Mesenchymal stem cell (in vitro differentiated cells and primary cell): ENCODE measurements around the gene USP35.
A peak's percentile ranks its signal among the peaks of the same experiment; 100 is the strongest.

Experiments
- DNase-seq: peaks from one replicate; pipeline ENCODE4 v3.0.0-alpha.2; 2013
- H2AFZ ChIP-seq: one replicate; pipeline ENCODE4 v1.6.1; 2013; ENCODE audit warnings: low read depth, mild to moderate bottlenecking, control low read depth, inconsistent platforms, low read length, moderate library complexity
- H2AK5ac ChIP-seq: 2 replicates; pipeline ENCODE4 v1.6.1; 2013; ENCODE audit warnings: low read length, moderate library complexity, mild to moderate bottlenecking, inconsistent platforms; ENCODE audit not compliant: severe bottlenecking
- H2BK120ac ChIP-seq: one replicate; pipeline ENCODE4 v1.6.1; 2013; ENCODE audit warnings: low read depth, mild to moderate bottlenecking, inconsistent platforms, low read length, moderate library complexity
- H2BK12ac ChIP-seq, 2 experiments: one replicate each; pipeline ENCODE4 v1.6.1; 2013; ENCODE audit warnings: inconsistent platforms in 2 of 2, low read length in 2 of 2, mild to moderate bottlenecking in 2 of 2, moderate library complexity in 2 of 2, control low read depth in 1 of 2
- H2BK15ac ChIP-seq: one replicate; pipeline ENCODE4 v1.6.1; 2013; ENCODE audit warnings: mild to moderate bottlenecking, low read depth, inconsistent platforms; ENCODE audit not compliant: poor library complexity, severe bottlenecking
- H2BK5ac ChIP-seq: 2 replicates; pipeline ENCODE4 v1.6.1; 2013; ENCODE audit warnings: low read depth, mild to moderate bottlenecking, low read length, control low read depth, inconsistent platforms; ENCODE audit not compliant: poor library complexity, severe bottlenecking
- H3K14ac ChIP-seq, 2 experiments: one replicate each; pipeline ENCODE4 v1.6.1; 2013; ENCODE audit warnings: inconsistent platforms in 2 of 2, low read length in 2 of 2, control low read depth in 1 of 2, mild to moderate bottlenecking in 1 of 2, moderate library complexity in 1 of 2
- H3K18ac ChIP-seq, 2 experiments: one replicate each; pipeline ENCODE4 v1.6.1; 2013; ENCODE audit warnings: inconsistent platforms in 2 of 2, low read length in 2 of 2, control low read depth in 1 of 2, low read depth in 1 of 2, mild to moderate bottlenecking in 1 of 2
- H3K23ac ChIP-seq, 2 experiments: one replicate each; pipeline ENCODE4 v1.6.1; 2013; ENCODE audit warnings: inconsistent platforms in 2 of 2, low read length in 2 of 2, mild to moderate bottlenecking in 2 of 2, moderate library complexity in 2 of 2, control low read depth in 1 of 2
- H3K27ac ChIP-seq: 2 replicates; pipeline ENCODE4 v1.5.1; 2013; ENCODE audit warnings: mild to moderate bottlenecking, moderate library complexity, low read length, control low read depth, inconsistent platforms; ENCODE audit not compliant: poor library complexity, severe bottlenecking
- H3K27me3 ChIP-seq, 2 experiments: 2 replicates each; pipeline versions ENCODE4 v1.6.1 to v1.7.0; 2013; ENCODE audit warnings: low read length in 2 of 2, mild to moderate bottlenecking in 2 of 2, moderate library complexity in 2 of 2, control low read depth in 1 of 2, inconsistent platforms in 1 of 2; ENCODE audit not compliant: control insufficient read depth in 1 of 2, insufficient read depth in 1 of 2
- H3K36me3 ChIP-seq, 2 experiments: 2 replicates each; pipeline versions ENCODE4 v1.6.1 to v1.7.0; 2013; ENCODE audit warnings: low read length in 2 of 2, control low read depth in 1 of 2, inconsistent platforms in 1 of 2, low read depth in 1 of 2, mild to moderate bottlenecking in 1 of 2; ENCODE audit not compliant: insufficient read depth in 2 of 2, control insufficient read depth in 1 of 2
- H3K4ac ChIP-seq, 2 experiments: one replicate each; pipeline ENCODE4 v1.6.1; 2013; ENCODE audit warnings: inconsistent platforms in 2 of 2, low read length in 2 of 2, mild to moderate bottlenecking in 2 of 2, moderate library complexity in 2 of 2, control low read depth in 1 of 2, low read depth in 1 of 2
- H3K4me1 ChIP-seq: 2 replicates; pipeline ENCODE4 v1.6.1; 2013; ENCODE audit warnings: low read depth, low read length, control low read depth; ENCODE audit not compliant: control insufficient read depth, insufficient read depth
- H3K4me2 ChIP-seq: 2 replicates; pipeline ENCODE4 v1.6.1; 2013; ENCODE audit warnings: low read length, mild to moderate bottlenecking, inconsistent platforms; ENCODE audit not compliant: poor library complexity, severe bottlenecking
- H3K4me3 ChIP-seq, 2 experiments: 2 replicates each; pipeline versions ENCODE4 v1.5.1 to v1.7.0; 2013; ENCODE audit warnings: low read length in 2 of 2, mild to moderate bottlenecking in 2 of 2, control low read depth in 1 of 2, low read depth in 1 of 2; ENCODE audit not compliant: insufficient read depth in 1 of 2
- H3K79me1 ChIP-seq: replicated peaks from 2 replicates; pipeline ENCODE4 v1.6.1; 2013; ENCODE audit warnings: mild to moderate bottlenecking, control low read depth, low read length, inconsistent platforms; ENCODE audit not compliant: poor library complexity, severe bottlenecking
- H3K9ac ChIP-seq: 2 replicates; pipeline ENCODE4 v1.7.0; 2013; ENCODE audit warnings: mild to moderate bottlenecking, low read length, moderate library complexity
- H3K9me3 ChIP-seq: 2 replicates; pipeline ENCODE4 v1.7.0; 2013; ENCODE audit warnings: mild to moderate bottlenecking, low read length; ENCODE audit not compliant: control insufficient read depth
- H4K8ac ChIP-seq: one replicate; pipeline ENCODE4 v1.6.1; 2013; ENCODE audit warnings: inconsistent platforms, mild to moderate bottlenecking, low read length, moderate library complexity
- H4K91ac ChIP-seq: one replicate; pipeline ENCODE4 v1.6.1; 2013; ENCODE audit warnings: mild to moderate bottlenecking, low read length, inconsistent platforms
- WGBS: methylation state at CpG from one replicate; pipeline ENCODE4 v1.1.7; 2013; ENCODE audit warnings: mixed read lengths; 5-methylcytosine and 5-hydroxymethylcytosine counted together

Gene USP35

GRCh38 chr11:78160557-78160956 is 28.2 kb upstream of the USP35 start:
- no CpG with 5 or more reads among the region's 1 CpG for WGBS
- no peak overlapping the region for H4K8ac ChIP-seq

GRCh38 chr11:78161346-78161745 is 27.4 kb upstream of the USP35 start:
- peak overlapping the region; percentile 61 to 84 for H2BK12ac ChIP-seq
- WGBS: 100% methylated on average over 2 of the region's 2 CpGs

More at GRCh38 chr11:78160557-78160956, 28.2 kb upstream of the USP35 start:
- Histone ChIP-seq H3K14ac (no peak overlapping the region), H3K4me2 (no peak overlapping the region), H3K27me3 (no peaks in the 10 kb centered on the region), H3K9me3 (no peaks in the 10 kb centered on the region), H2BK120ac (no peak overlapping the region), H2AK5ac (no peak overlapping the region), H4K91ac (no peak overlapping the region), H2AFZ (no peak overlapping the region), H3K27ac (no peak overlapping the region), H2BK15ac (no peak overlapping the region), H3K4me1 (no peaks in the 10 kb centered on the region), H2BK5ac (no peak overlapping the region), H3K4me3 (no peak overlapping the region), H3K23ac (no peak overlapping the region), H2BK12ac (no peak overlapping the region), H3K36me3 (no peaks in the 10 kb centered on the region), H3K9ac (no peak overlapping the region), H3K79me1 (no peaks in the 10 kb centered on the region), H3K4ac (no peak overlapping the region), H3K18ac (no peak overlapping the region)
- DNase-seq: no peak

GRCh38 chr11:78161962-78162371 is 26.8 kb upstream of the USP35 start:
- WGBS: 33% methylated on average over 4 of the region's 5 CpGs

More at GRCh38 chr11:78161346-78161745, 27.4 kb upstream of the USP35 start:
- Histone ChIP-seq H3K27ac (no peak overlapping the region), H2BK5ac (no peak overlapping the region), H3K18ac (peak overlapping the region in 1 of 2 experiments; percentile 52), H2BK120ac (no peak overlapping the region), H2AK5ac (no peak overlapping the region), H3K4me1 (no peaks in the 10 kb centered on the region), H2BK15ac (no peak overlapping the region), H3K14ac (no peak overlapping the region), H4K91ac (peak overlapping the region; percentile 45), H3K36me3 (no peaks in the 10 kb centered on the region), H3K4me2 (no peak overlapping the region), H3K9ac (no peak overlapping the region), H3K27me3 (no peaks in the 10 kb centered on the region), H3K79me1 (no peaks in the 10 kb centered on the region), H2AFZ (no peak overlapping the region), H3K23ac (no peak overlapping the region), H4K8ac (no peak overlapping the region), H3K4ac (no peak overlapping the region), H3K4me3 (no peak overlapping the region), H3K9me3 (no peaks in the 10 kb centered on the region)
- DNase-seq: no peak

GRCh38 chr11:78163828-78164227 is 24.9 kb upstream of the USP35 start:
- no peak overlapping the region for H3K27ac ChIP-seq
- H2BK5ac ChIP-seq: no peak overlapping the region
- DNase-seq: no peak
- no peaks in the 10 kb centered on the region for H3K9me3 ChIP-seq
- H3K4me1 ChIP-seq: peaks cover 1% of the 10 kb centered on the region
- H4K91ac ChIP-seq: no peak overlapping the region
- H2BK12ac ChIP-seq: no peak overlapping the region
- H2BK120ac ChIP-seq: no peak overlapping the region
- H3K79me1 ChIP-seq: no peaks in the 10 kb centered on the region
- no peak overlapping the region for H3K4me2 ChIP-seq
- no peak overlapping the region for H3K14ac ChIP-seq
- H3K36me3 ChIP-seq: no peaks in the 10 kb centered on the region
- H2BK15ac ChIP-seq: no peak overlapping the region
- H4K8ac ChIP-seq: no peak overlapping the region
- no peak overlapping the region for H3K9ac ChIP-seq
- no peak overlapping the region for H2AFZ ChIP-seq
- no peak overlapping the region for H3K4ac ChIP-seq
- H3K27me3 ChIP-seq: no peaks in the 10 kb centered on the region
- no peak overlapping the region for H3K18ac ChIP-seq
- no peak overlapping the region for H3K4me3 ChIP-seq
- H3K23ac ChIP-seq: no peak overlapping the region
- no peak overlapping the region for H2AK5ac ChIP-seq
- WGBS: 85% methylated on average over 2 of the region's 2 CpGs

More at GRCh38 chr11:78161962-78162371, 26.8 kb upstream of the USP35 start:
- Histone ChIP-seq H3K27ac (no peak overlapping the region), H3K36me3 (no peaks in the 10 kb centered on the region), H2AK5ac (no peak overlapping the region), H3K14ac (no peak overlapping the region), H4K91ac (no peak overlapping the region), H2AFZ (no peak overlapping the region), H3K4me1 (no peaks in the 10 kb centered on the region), H2BK15ac (no peak overlapping the region), H3K9ac (no peak overlapping the region), H3K23ac (no peak overlapping the region), H4K8ac (peak overlapping the region; percentile 62), H3K27me3 (no peaks in the 10 kb centered on the region), H3K79me1 (no peaks in the 10 kb centered on the region), H2BK12ac (no peak overlapping the region), H3K18ac (no peak overlapping the region), H3K9me3 (no peaks in the 10 kb centered on the region), H2BK5ac (no peak overlapping the region), H2BK120ac (no peak overlapping the region), H3K4me3 (no peak overlapping the region), H3K4ac (no peak overlapping the region), H3K4me2 (no peak overlapping the region)
- peak; percentile 18 for DNase-seq
